H1 (cell line): Measurements from ENCODE around the gene HOXB9. TPM values are rescaled to one million over a fixed set of nuclear protein-coding genes. Genes with fewer than 3 reads are reported as not detected.

ENCODE experiments used
- CTCF ChIA-PET: fragments of 300-600 bp; sonication (Branson Sonifier 250); formaldehyde crosslinking; loops from one replicate; lab custom pipeline; 2021; ENCODE audit not compliant: partially characterized antibody; lab: Charles Lee
- POLR2A ChIA-PET: fragments of 300-600 bp; sonication (Branson Sonifier 250); formaldehyde crosslinking; loops from one replicate; lab custom pipeline; 2021; ENCODE audit warnings: inconsistent platforms; ENCODE audit not compliant: partially characterized antibody; lab: Charles Lee
- DNase-seq, 2 experiments: peaks; one replicate each; pipeline versions ENCODE4 v3.0.0 to v3.0.0-alpha.2; 2010 to 2022; ENCODE audit warnings: low spot score in 2 of 2, low read depth in 1 of 2, mixed read lengths in 1 of 2
- FAIRE-seq: peaks from 2 replicates; lab custom pipeline; 2011; peaks lifted over from hg19 to GRCh38; lab: Jason Lieb, UNC
- H2AFZ ChIP-seq: 2 replicates; pipeline ENCODE4 v1.8.1; 2012; ENCODE audit warnings: low read length, inconsistent platforms
- H2AK5ac ChIP-seq: 2 replicates; pipeline ENCODE4 v1.6.1; 2013; ENCODE audit warnings: low read depth, low read length
- H2BK120ac ChIP-seq: replicated peaks from 2 replicates; pipeline ENCODE3; 2013; ENCODE audit warnings: low read depth, low read length, inconsistent platforms
- H2BK12ac ChIP-seq: 2 replicates; pipeline ENCODE4 v1.6.1; 2013; ENCODE audit warnings: low read depth, low read length
- H2BK15ac ChIP-seq: 2 replicates; pipeline ENCODE4 v1.6.1; 2013; ENCODE audit warnings: low read length
- H2BK20ac ChIP-seq: 2 replicates; pipeline ENCODE4 v1.6.1; 2013; ENCODE audit warnings: low read length
- H2BK5ac ChIP-seq: 2 replicates; pipeline ENCODE4 v1.6.1; 2013; ENCODE audit warnings: low read depth, low read length
- H3K14ac ChIP-seq: 2 replicates; pipeline ENCODE4 v1.6.1; 2013; ENCODE audit warnings: inconsistent platforms; ENCODE audit not compliant: insufficient read length
- H3K18ac ChIP-seq: 2 replicates; pipeline ENCODE4 v1.6.1; 2013; ENCODE audit warnings: low read length; ENCODE audit errors: extremely low read depth
- H3K23ac ChIP-seq: 2 replicates; pipeline ENCODE4 v1.6.1; 2013; ENCODE audit warnings: inconsistent platforms; ENCODE audit not compliant: insufficient read length
- H3K23me2 ChIP-seq: 2 replicates; pipeline ENCODE4 v1.6.1; 2013; ENCODE audit warnings: low read depth, low read length
- H3K27ac ChIP-seq: 2 replicates; pipeline ENCODE4 v1.6.1; 2011; ENCODE audit warnings: low read depth, low read length, inconsistent platforms
- H3K27me3 ChIP-seq, 4 experiments: replicated peaks in 1 of 4; 1 replicate in 1 of 4; 2 replicates in 3 of 4; pipeline versions ENCODE4 v1.6.1 to v1.8.1; 2011 to 2013; ENCODE audit warnings: low read length in 3 of 4, mild to moderate bottlenecking in 3 of 4, inconsistent platforms in 2 of 4, mixed read lengths in 2 of 4, moderate library complexity in 1 of 4; ENCODE audit not compliant: control insufficient read depth in 3 of 4, insufficient read depth in 3 of 4; ENCODE audit errors: extremely low read depth in 1 of 4
- H3K36me3 ChIP-seq, 4 experiments: 2 replicates each; pipeline versions ENCODE4 v1.6.1 to v1.8.1; 2011 to 2013; ENCODE audit warnings: mild to moderate bottlenecking in 4 of 4, low read length in 3 of 4, moderate library complexity in 2 of 4, control low read depth in 1 of 4, inconsistent platforms in 1 of 4; ENCODE audit not compliant: insufficient read depth in 4 of 4, control insufficient read depth in 2 of 4
- H3K4ac ChIP-seq: replicated peaks from 2 replicates; pipeline ENCODE3; 2013; ENCODE audit warnings: low read length, low read depth, mixed read lengths, inconsistent platforms; ENCODE audit not compliant: insufficient read length
- H3K4me1 ChIP-seq, 4 experiments: replicated peaks in 1 of 4; 1 replicate in 1 of 4; 2 replicates in 3 of 4; pipeline versions ENCODE4 v1.6.1 to v1.8.1; 2011 to 2013; ENCODE audit warnings: low read length in 3 of 4, inconsistent platforms in 2 of 4, mixed read lengths in 1 of 4; ENCODE audit not compliant: insufficient read depth in 4 of 4, control insufficient read depth in 3 of 4
- H3K4me2 ChIP-seq, 2 experiments: 2 replicates each; pipeline versions ENCODE4 v1.6.1 to v1.8.1; 2011 to 2013; ENCODE audit warnings: low read depth in 2 of 2, low read length in 2 of 2, control low read depth in 1 of 2, inconsistent platforms in 1 of 2, mild to moderate bottlenecking in 1 of 2; ENCODE audit not compliant: insufficient read depth in 1 of 2
- H3K4me3 ChIP-seq, 4 experiments: fragments of 200-600, 300-600 bp in 1 of 4; sonication (generic), shearing (Covaris generic), sonication (Bioruptor Twin) in 1 of 4; 2 replicates each; pipeline versions ENCODE4 v1.5.1 to v1.8.1; 2011 to 2016; ENCODE audit warnings: low read length in 4 of 4, low read depth in 3 of 4, control low read depth in 2 of 4, inconsistent platforms in 2 of 4, mild to moderate bottlenecking in 2 of 4, mixed read lengths in 1 of 4, moderate library complexity in 1 of 4; ENCODE audit not compliant: insufficient read depth in 2 of 4; ENCODE audit errors: extremely low read depth in 1 of 4
- H3K56ac ChIP-seq: replicated peaks from 2 replicates; pipeline ENCODE3; 2013; ENCODE audit warnings: low read depth, mild to moderate bottlenecking, mixed read lengths, low read length, inconsistent platforms; ENCODE audit not compliant: insufficient read length
- H3K79me1 ChIP-seq: 2 replicates; pipeline ENCODE4 v1.6.1; 2013; ENCODE audit warnings: low read depth, low read length, control low read depth
- H3K79me2 ChIP-seq, 2 experiments: 2 replicates each; pipeline versions ENCODE4 v1.6.1 to v1.8.1; 2012 to 2013; ENCODE audit warnings: low read length in 2 of 2, mild to moderate bottlenecking in 2 of 2, inconsistent platforms in 1 of 2; ENCODE audit not compliant: insufficient read depth in 2 of 2, control insufficient read depth in 1 of 2
- H3K9ac ChIP-seq, 4 experiments: replicated peaks in 1 of 4; 1 replicate in 1 of 4; 2 replicates in 3 of 4; pipeline versions ENCODE4 v1.6.1 to v1.8.1; 2011 to 2013; ENCODE audit warnings: low read depth in 3 of 4, low read length in 3 of 4, control low read depth in 2 of 4, mild to moderate bottlenecking in 2 of 4, moderate library complexity in 2 of 4, inconsistent platforms in 1 of 4; ENCODE audit errors: extremely low read depth in 1 of 4
- H3K9me3 ChIP-seq, 2 experiments: 2 replicates each; pipeline versions ENCODE4 v1.6.1 to v1.8.1; 2012 to 2013; ENCODE audit warnings: mild to moderate bottlenecking in 2 of 2, moderate library complexity in 2 of 2, control low read depth in 1 of 2, inconsistent platforms in 1 of 2, low read depth in 1 of 2, low read length in 1 of 2, mixed read lengths in 1 of 2; ENCODE audit not compliant: insufficient read depth in 2 of 2
- H4K20me1 ChIP-seq, 2 experiments: replicated peaks in 1 of 2; 2 replicates each; pipeline versions ENCODE3 to v1.8.1; 2011 to 2013; ENCODE audit warnings: inconsistent platforms in 2 of 2, low read length in 2 of 2, mild to moderate bottlenecking in 1 of 2; ENCODE audit not compliant: insufficient read depth in 2 of 2, control insufficient read depth in 1 of 2
- H4K5ac ChIP-seq: 2 replicates; pipeline ENCODE4 v1.6.1; 2013; ENCODE audit warnings: low read length, low read depth, mixed read lengths, inconsistent platforms; ENCODE audit not compliant: insufficient read length
- H4K8ac ChIP-seq: 2 replicates; pipeline ENCODE4 v1.8.0; 2013; ENCODE audit warnings: mild to moderate bottlenecking, moderate library complexity, low read length, inconsistent platforms; ENCODE audit not compliant: insufficient read depth; ENCODE audit errors: extremely low read depth
- H4K91ac ChIP-seq: replicated peaks from 2 replicates; pipeline ENCODE3; 2013; ENCODE audit warnings: low read length, mixed read lengths, inconsistent platforms; ENCODE audit not compliant: insufficient read length
- BACH1 ChIP-seq: IDR thresholded peaks from 2 replicates; pipeline ENCODE4 v1.6.1; 2012; ENCODE audit warnings: low read length, improper control_type of control experiment
- EZH2 ChIP-seq: fragments of 200-600 bp; sonication (generic); IDR thresholded peaks from 2 replicates; pipeline ENCODE4 v1.7.1; 2012; ENCODE audit warnings: low read depth, mild to moderate bottlenecking, moderate library complexity, low read length, inconsistent platforms; ENCODE audit not compliant: severe bottlenecking
- RNF2 ChIP-seq: fragments of 200-900, 300-1000 bp; sonication (generic); IDR thresholded peaks from 2 replicates; pipeline ENCODE4 v1.7.1; 2016; ENCODE audit warnings: borderline replicate concordance, low read depth, mild to moderate bottlenecking, antibody characterized with exemption, low read length; ENCODE audit not compliant: poor library complexity, severe bottlenecking; ENCODE audit errors: missing control alignments
- WGBS, 2 experiments: shearing (Covaris generic) in 1 of 2; methylation state at CpG; one replicate each; pipeline versions ENCODE4 v1.1.6 to v1.1.7; 2013 to 2015; ENCODE audit warnings: low lambda C conversion rate in 2 of 2, mixed read lengths in 2 of 2, inconsistent platforms in 1 of 2, low coverage in 1 of 2, missing lambda C conversion rate in 1 of 2; ENCODE audit not compliant: insufficient replicate concordance in 2 of 2, insufficient coverage in 1 of 2, insufficient read length in 1 of 2; ENCODE audit errors: extremely low coverage in 1 of 2, missing lambda C conversion rate in 1 of 2; 5-methylcytosine and 5-hydroxymethylcytosine counted together
- polyA plus RNA-seq, 7 experiments: library from polyadenylated mRNA; depleted of rRNA in 3 of 7; stranded (reverse) in 5 of 7; unstranded in 2 of 7; fragments of >200 nt in 5 of 7; fragments of 200-250 nt in 2 of 7; gene quantifications; 1 replicate in 5 of 7; 2 replicates in 1 of 7; 4 replicates in 1 of 7; pipeline versions ENCODE4 v1.2.1 to v1.2.3, GENCODE V29; 2011 to 2013; ENCODE audit warnings: missing spikeins in 2 of 7, mixed read lengths in 2 of 7
- total RNA-seq: library from RNA; stranded (reverse); fragmentation: NEBNext Ultra II Directional; extraction: Animal tissue kit (Norgen Biotek cat#: 25700); gene quantifications from 2 replicates; pipeline ENCODE4 v1.2.1, GENCODE V29; 2021

HOXB9 gene
- total and polyA plus RNA-seq, 2 of the 8 experiments (the other 6 are each of a cell fraction or from before 2014, with no cell fraction given), result not detected

DNA sequence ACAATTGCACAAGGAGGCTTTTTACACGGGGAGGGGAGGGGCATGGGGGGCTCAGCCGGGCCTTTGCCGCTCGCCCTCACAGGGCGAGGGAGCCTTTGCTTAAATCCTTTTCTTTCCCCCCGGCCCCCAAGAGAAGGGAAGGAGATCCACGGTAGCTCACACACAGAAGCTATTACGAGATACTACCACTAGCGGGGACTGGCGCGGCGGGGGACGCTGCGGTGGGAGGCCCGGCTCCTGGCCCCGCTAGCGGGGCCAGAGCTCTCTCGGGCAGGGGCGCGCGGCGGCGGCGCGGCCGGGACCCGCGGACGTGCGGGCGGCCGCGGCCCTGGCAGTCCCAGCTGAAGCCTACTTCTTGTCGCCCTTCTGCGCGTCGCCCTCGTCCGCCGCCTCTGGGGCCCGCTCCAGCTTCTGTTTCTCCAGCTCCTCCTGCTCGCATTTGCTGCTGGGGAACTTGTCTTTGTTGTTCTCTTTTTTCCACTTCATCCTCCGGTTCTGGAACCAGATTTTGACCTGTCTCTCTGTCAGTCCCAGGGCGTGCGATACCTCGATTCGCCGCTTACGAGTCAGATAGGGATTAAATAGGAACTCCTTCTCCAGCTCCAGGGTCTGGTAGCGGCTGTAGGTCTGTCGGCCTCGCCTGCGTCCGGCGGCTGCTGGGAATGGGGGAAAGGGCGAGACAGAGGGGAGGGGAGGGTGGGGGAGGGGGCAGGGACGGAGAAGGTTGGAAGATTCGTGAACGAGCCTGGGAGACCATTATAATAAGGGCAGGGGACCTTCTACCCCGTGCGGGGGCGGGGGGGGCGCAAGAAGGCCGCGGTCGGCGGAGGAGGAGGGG lies 13.1 kb downstream of the HOXB9 start:
- no peak overlapping the region for H2BK20ac ChIP-seq
- no peak overlapping the region for H4K91ac ChIP-seq
- H2BK5ac ChIP-seq, result no peak overlapping the region
- H2AFZ ChIP-seq, result no peak overlapping the region
- no peaks in the 10 kb centered on the region for H3K79me1 ChIP-seq
- no peak overlapping the region for H4K5ac ChIP-seq
- H3K36me3 ChIP-seq, result peaks cover 0 to 18% (median 0%) of the 10 kb centered on the region in 4 experiments; a peak in 1 of 8 replicates
- no peak overlapping the region for H3K14ac ChIP-seq
- H3K4ac ChIP-seq, result no peak overlapping the region
- H3K23ac ChIP-seq, result no peak overlapping the region
- no peak overlapping the region for H2BK120ac ChIP-seq
- H2BK12ac ChIP-seq, result no peak overlapping the region
- no peak overlapping the region for H3K9ac ChIP-seq
- no peaks in the 10 kb centered on the region; a peak in 1 of 4 replicates for H3K9me3 ChIP-seq
- no peaks in the 10 kb centered on the region for H3K79me2 ChIP-seq
- no peak overlapping the region; a peak in 1 of 8 replicates for H3K4me3 ChIP-seq
- FAIRE-seq (no peak), DNase-seq (no peak)
- ChIA-PET POLR2A (interaction anchor here (1.7 to 2.0 kb wide), 2 partner anchors 12 to 49 kb away, joined by 3 to 4 read pairs; no protein-coding TSS in a partner anchor), CTCF (interaction anchor here (0.6 to 2.0 kb wide), 12 partner anchors 9 to 610 kb away, joined by 3 to 6 read pairs (median 3); partner anchors contain the start of genes HOXB5 and HOXB9)
- peaks cover 20 to 39% of the 10 kb centered on the region in 2 experiments for H4K20me1 ChIP-seq
- 5% methylated on average over 28 of the region's 67 CpGs; no CpG with 5 or more reads in 1 of the 2 experiments for WGBS, 2 experiments
- H2BK15ac ChIP-seq, result no peak overlapping the region
- H3K27ac ChIP-seq, result no peak overlapping the region
- 0 out of 2 replicates have a peak, but pooled peaks cover 2% of the 10 kb centered on the region for H3K23me2 ChIP-seq
- no peak overlapping the region; a peak in 1 of 4 replicates for H3K4me2 ChIP-seq
- no peak overlapping the region; the same call in 1 of the 2 replicates for H4K8ac ChIP-seq
- 0 out of 2 replicates have a peak overlapping the region, but pooled peaks have one; percentile 39 for H2AK5ac ChIP-seq
- no peak overlapping the region for H3K56ac ChIP-seq
- H3K4me1 ChIP-seq, result peaks cover 0 to 7% (median 4%) of the 10 kb centered on the region in 4 experiments; a peak in 5 of 7 replicates
- peaks cover 97 to 100% (median 100%) of the 10 kb centered on the region in 4 experiments for H3K27me3 ChIP-seq
- peak overlapping the region; percentile 24; the same call in 1 of the 2 replicates for H3K18ac ChIP-seq
- TF ChIP-seq EZH2, result peak; percentile 71
- peak; percentile 77 for TF ChIP-seq RNF2
- TF ChIP-seq BACH1, result 0 out of 2 replicates have a peak, but pooled peaks have one; percentile 8
